Left colon (tissue), 2 donors: ENCODE results near the gene CYB561. TPM values are rescaled to one million over a fixed set of nuclear protein-coding genes. Genes with fewer than 3 reads are reported as not detected.

Experiments used
- ATAC-seq: fragments of 200-7000 bp; cut with Tn5 transposase; one replicate; pipeline ENCODE4 v1.9.1; 2020; ENCODE audit warnings: mild to moderate bottlenecking, moderate library complexity
- DNase-seq, 2 donors: peaks; one replicate each; pipeline ENCODE4 v3.0.0-alpha.2; 2020
- intact Hi-C, 2 donors: fragments of 100-400 bp; cut with DNase I in 1 of 2; cut with micrococcal nuclease in 1 of 2; formaldehyde crosslinking; loops; one replicate each; pipeline versions ENCODE4 v1.11.2 to v1.14.0; 2022; cut with DNase I, micrococcal nuclease
- total RNA-seq, 2 donors: library from RNA; stranded (reverse); fragmentation: NEBNext Ultra II Directional; extraction: Animal tissue kit (Norgen Biotek cat#: 25700); gene quantifications; one replicate each; pipeline ENCODE4 v1.2.1, GENCODE V29; 2021
- donor health status: DM: no; HTN: no; CAD: no.
- donor health status: DM: yes; HTN: yes; CAD: no.

Gene CYB561
- total RNA-seq, 2 donors from 2014 or later = 59.6 to 66.6 TPM

GRCh38 chr17:63439687-63440086 is 6.4 kb downstream of the CYB561 start:
- intact Hi-C loops = loop anchor here in 1 of 2 donors (10.0 kb wide), 1 partner anchor 165 kb away; the partner anchor contains the start of gene TACO1
- DNase-seq (no peak), ATAC-seq (no peak)

GRCh38 chr17:63438092-63439051 is 7.7 kb downstream of the CYB561 start:
- intact Hi-C loops = loop anchor here in 1 of 2 donors (10.0 kb wide), 1 partner anchor 166 kb away; the partner anchor contains the start of gene TACO1
- ATAC-seq (no peak), DNase-seq (no peak)

DNA sequence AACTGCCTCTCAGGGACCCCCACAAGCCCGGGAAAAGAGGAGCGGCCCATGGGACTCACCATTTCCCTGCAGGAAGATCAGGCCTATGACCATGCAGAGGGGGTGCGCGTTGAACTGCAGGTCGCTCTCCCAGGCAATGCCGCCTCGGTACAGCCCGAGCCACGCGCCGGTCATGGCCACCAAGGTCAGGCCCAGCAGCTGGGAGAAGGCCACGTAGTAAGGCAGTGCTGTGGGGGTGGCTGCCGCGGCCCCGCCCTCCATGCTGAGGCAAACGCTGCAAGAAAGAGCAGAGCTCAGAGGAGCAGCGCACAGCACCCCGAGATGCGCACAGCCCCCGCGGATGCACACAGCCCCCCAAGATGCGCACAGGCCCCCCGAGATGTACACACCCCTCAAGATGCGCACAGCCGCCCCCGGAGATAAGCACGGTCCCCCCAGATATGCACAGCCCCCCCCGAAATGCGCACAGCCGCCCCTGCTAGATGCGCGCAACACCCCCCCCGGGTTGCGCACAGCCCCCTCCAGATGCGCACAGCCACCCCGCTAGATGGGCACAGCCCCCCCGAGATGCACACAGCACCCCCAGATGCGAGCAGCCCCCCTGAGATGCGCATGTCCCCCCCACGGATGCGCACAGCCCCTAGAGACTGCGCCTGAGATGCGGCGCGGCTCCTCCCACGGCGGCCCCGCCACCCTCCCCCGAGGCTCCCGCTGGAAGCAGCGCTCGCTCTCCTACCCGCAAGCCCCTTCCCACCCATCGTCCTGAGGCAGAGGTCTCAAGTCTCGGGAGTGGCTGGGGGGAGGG is 8.6 kb downstream of the CYB561 start:
- intact Hi-C loops = loop anchor here in 1 of 2 donors (10.0 kb wide), 1 partner anchor 167 kb away; the partner anchor contains the start of gene TACO1
- DNase-seq (no peak), ATAC-seq (no peak)

DNA sequence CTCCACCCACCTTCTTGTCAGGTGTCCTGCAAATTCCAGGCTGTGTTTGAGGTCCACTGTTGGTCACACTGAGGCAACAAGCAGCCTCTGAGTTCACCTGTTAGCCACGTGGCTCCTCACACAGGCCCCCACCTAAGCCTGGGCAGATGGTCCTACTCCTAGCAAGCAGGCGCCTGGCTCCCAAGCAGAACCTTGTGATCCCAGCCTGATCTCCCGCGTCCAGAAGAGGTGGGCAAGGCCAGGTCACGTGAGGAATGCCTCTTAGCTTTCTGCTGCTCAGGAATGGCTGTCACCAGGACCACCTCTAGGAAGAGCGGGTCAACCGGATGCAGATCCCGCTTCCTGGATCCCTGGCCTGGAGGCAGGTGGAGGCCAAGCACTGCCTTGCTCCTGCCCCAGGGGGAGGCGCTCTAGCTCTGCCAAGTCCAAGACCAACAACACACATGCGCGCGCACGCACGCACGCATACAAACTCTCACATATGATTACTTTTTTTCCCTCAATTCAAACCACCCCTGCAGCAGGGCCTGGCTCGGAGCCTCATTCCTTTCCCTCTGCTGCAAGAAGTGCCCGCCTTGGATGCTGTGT is 9.5 kb downstream of the CYB561 start:
- no peak for ATAC-seq
- DNase-seq = peak in 1 of 2 donors; percentile 23

DNA sequence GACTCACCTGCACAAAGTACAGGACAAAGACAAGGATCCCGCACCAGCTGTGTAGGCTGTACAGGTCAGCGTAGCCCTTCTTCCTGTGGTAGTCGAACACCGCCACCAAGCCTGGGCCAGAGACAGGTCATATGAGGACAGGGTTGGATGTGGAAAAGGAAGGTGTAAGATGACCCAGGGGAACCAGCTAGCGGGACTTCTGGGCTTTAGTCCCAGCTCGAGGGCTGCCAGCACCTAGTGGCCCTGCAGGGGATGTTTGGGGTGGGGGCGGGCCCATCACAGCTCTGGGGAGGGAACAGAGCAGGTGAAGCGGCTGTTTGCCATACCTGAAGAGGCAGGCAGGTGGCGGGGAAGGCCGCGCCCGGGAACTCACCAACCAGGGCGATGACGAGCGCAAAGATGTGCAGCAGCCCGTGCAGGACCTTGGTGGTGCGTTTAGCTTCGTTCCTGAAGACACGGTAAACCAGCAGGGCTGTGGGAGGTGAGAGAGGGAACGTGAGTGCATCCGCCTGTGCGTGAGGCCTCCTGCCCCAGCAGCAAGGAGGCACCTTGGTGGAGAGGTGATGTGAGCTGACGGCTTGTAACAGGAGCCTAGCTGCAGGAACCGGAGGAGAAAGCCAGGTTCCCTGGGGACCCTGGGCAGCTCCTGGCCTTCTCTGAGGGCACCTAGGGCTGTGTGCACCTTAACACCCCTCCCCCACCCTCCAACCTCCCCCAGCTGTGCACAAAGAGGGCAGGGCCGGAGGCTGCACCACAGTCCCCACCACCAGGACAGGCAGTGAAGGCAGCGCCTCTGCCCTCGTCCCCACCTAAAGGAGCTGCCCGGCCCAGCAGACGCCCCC is 10.2 kb downstream of the CYB561 start:
- DNase-seq (peak; percentile 66 to 67), ATAC-seq (peak; percentile 47)
- intact Hi-C loops = loop anchor here in 1 of 2 donors (10.0 kb wide), 1 partner anchor 169 kb away; the partner anchor contains the start of gene TACO1

More for the DNA sequence above, 9.5 kb downstream of the CYB561 start:
- intact Hi-C loops = loop anchor here in 1 of 2 donors (10.0 kb wide), 1 partner anchor 168 kb away; the partner anchor contains the start of gene TACO1

DNA sequence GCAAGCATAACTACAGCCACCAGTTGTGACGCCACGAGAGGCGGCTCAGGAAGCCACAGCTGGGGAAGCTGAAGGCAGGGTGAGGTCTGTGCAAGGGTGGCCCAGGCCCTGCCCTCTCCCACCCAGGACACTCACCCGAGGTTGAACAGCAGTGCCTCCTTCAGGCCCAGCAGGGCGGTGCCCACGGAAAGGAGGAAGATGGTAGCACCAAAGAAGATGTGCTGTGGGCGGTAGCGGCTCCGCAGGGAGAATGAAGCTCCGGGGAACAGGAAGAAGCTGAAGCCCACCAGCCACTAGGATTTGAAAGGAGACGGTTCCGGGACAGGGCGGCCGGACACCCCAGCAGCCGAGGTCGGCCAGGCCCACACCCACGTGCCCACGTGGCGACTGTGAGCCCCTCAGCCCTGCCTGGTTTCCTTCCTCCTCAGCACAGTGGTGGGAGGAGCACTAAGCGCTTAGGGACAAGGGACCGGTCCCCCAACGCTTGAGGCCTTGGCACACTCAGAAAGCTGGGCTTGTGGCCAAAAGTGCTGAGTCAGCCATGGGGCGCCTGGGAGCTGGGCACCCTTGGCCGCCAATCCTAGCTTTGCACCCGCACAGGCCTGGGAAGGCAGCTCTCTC is 11.0 kb downstream of the CYB561 start:
- ATAC-seq (peak; percentile 47), DNase-seq (peak; percentile 79 to 86)
- intact Hi-C loops = loop anchor here in 1 of 2 donors (10.0 kb wide), 1 partner anchor 170 kb away; the partner anchor contains the start of gene TACO1

- DNase-seq (peak; percentile 45 to 65), ATAC-seq (no peak)
- intact Hi-C loops = loop anchor here in 1 of 2 donors (10.0 kb wide), 1 partner anchor 171 kb away; the partner anchor contains the start of gene TACO1
Measured at GRCh38 chr17:63433746-63434591, 12.1 kb downstream of the CYB561 start.

DNA sequence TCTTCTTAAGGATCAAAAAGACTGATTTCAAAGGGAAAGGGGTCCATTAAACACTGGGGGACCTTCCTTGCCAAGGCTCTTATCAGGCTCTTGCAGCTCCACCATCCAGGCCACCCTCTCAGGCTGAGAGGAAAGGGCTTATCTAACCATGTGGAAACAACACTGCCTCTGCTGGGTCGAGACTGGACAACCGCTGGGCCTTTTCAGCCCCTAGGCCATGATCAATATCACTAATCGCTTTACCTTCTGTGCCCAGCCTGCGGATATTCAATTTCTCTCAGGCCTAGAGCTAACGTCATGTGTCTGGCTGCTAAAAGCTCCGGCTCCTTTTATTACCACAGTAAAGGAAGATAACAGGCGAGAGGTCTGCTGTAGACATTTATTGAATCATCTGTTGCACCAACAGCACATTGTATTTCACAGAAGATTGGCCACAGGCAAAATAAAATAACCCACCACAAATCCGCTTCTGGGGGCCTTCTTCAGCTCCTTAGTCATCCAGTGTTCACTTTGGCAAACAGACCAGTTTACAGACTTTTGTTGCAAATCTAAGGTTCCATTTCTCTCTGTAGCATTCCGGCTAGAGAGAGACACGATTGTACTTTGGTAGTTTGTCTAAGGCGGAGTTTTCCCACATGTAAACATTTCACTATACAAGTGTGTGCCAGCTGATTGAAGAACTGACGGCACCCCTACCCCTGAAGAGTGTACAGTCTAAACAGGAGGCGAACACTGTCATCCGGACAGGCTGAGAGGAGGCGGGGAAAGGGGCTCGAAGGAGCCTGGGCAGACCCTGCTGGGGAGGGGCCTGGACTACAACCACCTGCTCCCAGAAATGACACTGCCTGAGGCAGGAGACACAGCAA is 13.9 kb downstream of the CYB561 start:
- intact Hi-C loops = loop anchor here in 1 of 2 donors (10.0 kb wide), 1 partner anchor 173 kb away; the partner anchor contains the start of gene TACO1
- DNase-seq (peak in 1 of 2 donors; percentile 31), ATAC-seq (peak; percentile 76)

DNA sequence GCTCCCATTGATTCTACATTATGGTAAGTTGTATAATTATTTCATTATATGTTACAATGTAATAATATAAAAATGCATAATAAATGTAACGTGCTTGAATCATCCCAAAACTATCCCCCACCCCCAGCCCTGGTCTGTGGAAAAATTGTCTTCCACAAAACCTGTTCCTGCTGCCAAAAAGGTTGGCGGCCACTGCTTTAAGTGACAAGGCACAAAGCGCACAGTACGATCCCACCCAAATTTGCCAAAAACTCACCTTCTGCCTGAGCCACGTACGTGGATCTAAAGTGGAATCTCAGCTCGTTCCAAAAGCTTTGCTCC is 14.5 kb downstream of the CYB561 start:
- intact Hi-C loops = loop anchor here in 1 of 2 donors (10.0 kb wide), 1 partner anchor 173 kb away; the partner anchor contains the start of gene TACO1
- DNase-seq (no peak), ATAC-seq (no peak)

GRCh38 chr17:63430223-63430622 is 15.9 kb downstream of the CYB561 start:
- DNase-seq (no peak), ATAC-seq (no peak)
- intact Hi-C loops = loop anchor here in 1 of 2 donors (10.0 kb wide), 1 partner anchor 175 kb away; the partner anchor contains the start of gene TACO1

DNA sequence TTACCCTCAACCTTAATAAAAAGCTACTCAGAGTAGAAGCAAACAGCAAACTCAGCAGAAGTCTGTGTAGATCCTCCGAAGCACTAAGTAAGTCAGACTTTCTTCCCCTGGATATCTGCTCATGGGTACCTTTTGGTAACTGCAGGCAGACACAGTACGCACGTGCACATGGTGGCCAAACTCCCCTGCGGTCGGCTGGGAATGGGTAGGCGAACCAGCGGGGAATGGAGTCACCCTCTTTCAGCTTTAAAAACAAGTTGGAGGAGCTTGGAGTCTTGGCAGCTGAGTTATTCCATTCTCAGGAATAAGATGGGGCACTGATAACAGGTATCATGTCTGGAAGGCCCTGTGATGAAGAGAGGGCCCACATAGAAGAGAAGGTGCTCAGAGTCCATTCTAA is 16.3 kb downstream of the CYB561 start:
- ATAC-seq = no peak
- intact Hi-C loops = loop anchor here (5.0 to 10.0 kb wide), 2 partner anchors 48 to 175 kb away; partner anchors contain the start of genes ACE (in 1 of the 2) and TACO1 (in 1 of the 2)
- DNase-seq = no peak

DNA sequence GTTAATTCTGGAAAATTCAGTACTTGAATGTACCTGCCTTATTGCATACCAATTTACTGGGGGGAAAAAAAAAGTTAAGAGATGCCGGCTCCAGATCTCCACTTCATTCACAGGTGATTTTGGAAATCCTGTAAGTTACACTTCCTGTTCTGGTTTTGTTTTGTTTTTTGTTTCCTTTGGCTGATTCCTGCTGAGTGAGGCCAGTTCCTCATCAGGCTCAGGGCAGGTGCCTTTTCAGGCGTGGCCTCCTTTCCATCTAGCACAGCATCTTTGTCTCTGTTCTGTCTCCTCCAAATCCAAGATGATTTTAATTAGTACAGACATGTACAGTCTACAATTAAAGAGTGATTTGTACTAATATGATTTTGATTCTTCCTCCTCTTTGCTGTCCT is 19.2 kb downstream of the CYB561 start:
- ATAC-seq = no peak
- DNase-seq = no peak
- intact Hi-C loops = loop anchor here in 1 of 2 donors (5.0 kb wide), 1 partner anchor 50 kb away; the partner anchor contains the start of gene ACE

DNA sequence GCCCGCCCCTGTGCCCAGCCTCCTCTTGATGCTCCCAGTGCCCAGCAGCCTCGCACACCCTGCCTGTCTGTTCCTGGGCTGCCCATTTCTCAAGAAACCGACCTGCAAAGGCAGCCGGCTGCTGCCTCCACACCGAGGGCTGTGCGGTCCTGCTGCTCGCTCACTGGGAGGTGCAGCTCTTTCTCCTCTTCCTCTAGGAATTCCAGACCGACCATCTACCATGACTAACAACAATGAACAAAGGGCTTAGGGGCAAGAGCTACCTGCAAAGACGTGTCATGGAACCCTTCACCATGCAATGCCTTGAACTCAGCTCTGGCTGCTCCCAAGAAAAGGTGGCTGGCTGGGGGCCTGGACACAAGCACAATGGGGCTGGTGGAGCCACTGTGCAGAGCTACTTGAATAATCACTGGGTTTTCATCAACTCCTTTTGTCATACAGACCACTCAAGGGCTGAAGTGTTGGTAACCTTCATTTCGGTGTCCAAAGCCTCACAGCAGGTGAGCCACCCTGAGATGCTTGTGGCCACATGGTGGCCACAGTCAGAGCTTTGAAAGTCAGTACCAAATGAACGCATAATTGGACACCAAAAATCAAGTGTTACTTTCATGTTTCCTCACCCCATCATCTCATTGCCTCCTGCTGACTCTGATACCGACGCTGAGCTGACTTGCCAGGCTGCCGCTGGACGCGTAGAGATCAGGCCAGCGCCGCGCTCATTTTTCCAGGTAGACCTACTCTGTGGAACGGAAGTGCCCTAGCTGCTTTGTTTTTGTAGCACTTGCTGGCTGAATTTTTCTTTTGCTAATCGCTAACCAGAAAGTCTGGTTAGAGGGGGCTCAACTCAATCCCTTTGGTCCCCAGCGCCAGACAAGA is 19.8 kb downstream of the CYB561 start:
- intact Hi-C loops = loop anchor here in 1 of 2 donors (5.0 kb wide), 1 partner anchor 51 kb away; the partner anchor contains the start of gene ACE
- no peak for ATAC-seq
- no peak for DNase-seq

- intact Hi-C loops = loop anchor here in 1 of 2 donors (2.0 to 5.0 kb wide), 2 partner anchors 52 to 187 kb away; partner anchors contain the start of gene ACE
- peak in 1 of 2 donors; percentile 73 for DNase-seq
- peak; percentile 84 for ATAC-seq
Measured at GRCh38 chr17:63425483-63425882, 20.6 kb downstream of the CYB561 start.
